ENCODE results near the gene CERS1.
"Not testable (repeated sequence)": the region's sequence is repeated elsewhere in the genome, so short reads cannot be mapped to it uniquely, and the experiment has no call there.

CERS1 gene

GRCh38 chr19:18903156-18904037 is 7.4 kb upstream of the CERS1 start:
- no peak for TF ChIP-seq CTCF (IDR thresholded peaks at IDR 0.05; ENCODE audit: borderline replicate concordance, control extremely low read depth, extremely low read depth, insufficient read depth, missing control alignments)
- in situ Hi-C loops (cut with MboI; ENCODE audit: low sequenced_read_pairs, unreplicated experiment), result no loop called here
- DNase-seq (ENCODE audit: low spot score), result no peak

- DNase-seq (ENCODE audit: low spot score); in situ Hi-C loops (cut with MboI; ENCODE audit: low sequenced_read_pairs, unreplicated experiment): not testable (repeated sequence)
Observed at GRCh38 chr19:18902519-18902918, 6.6 kb upstream of the CERS1 start.

GRCh38 chr19:18901491-18901890 is 5.5 kb upstream of the CERS1 start:
- TF ChIP-seq CTCF (IDR thresholded peaks at IDR 0.05; ENCODE audit: borderline replicate concordance, control extremely low read depth, extremely low read depth, insufficient read depth, missing control alignments), result no peak
- no peak for DNase-seq (ENCODE audit: low spot score)
- in situ Hi-C loops (cut with MboI; ENCODE audit: low sequenced_read_pairs, unreplicated experiment), result no loop called here

GRCh38 chr19:18900700-18901481 is 4.9 kb upstream of the CERS1 start:
- no peak for TF ChIP-seq CTCF (IDR thresholded peaks at IDR 0.05; ENCODE audit: borderline replicate concordance, control extremely low read depth, extremely low read depth, insufficient read depth, missing control alignments)
- no peak for DNase-seq (ENCODE audit: low spot score)
- in situ Hi-C loops (cut with MboI; ENCODE audit: low sequenced_read_pairs, unreplicated experiment), result no loop called here

- no peak for TF ChIP-seq CTCF (IDR thresholded peaks at IDR 0.05; ENCODE audit: borderline replicate concordance, control extremely low read depth, extremely low read depth, insufficient read depth, missing control alignments)
- DNase-seq (ENCODE audit: low spot score), result no peak
- in situ Hi-C loops (cut with MboI; ENCODE audit: low sequenced_read_pairs, unreplicated experiment), result no loop called here
Observed at GRCh38 chr19:18899624-18900560, 3.9 kb upstream of the CERS1 start.

- DNase-seq (ENCODE audit: low spot score), result no peak
- in situ Hi-C loops (cut with MboI; ENCODE audit: low sequenced_read_pairs, unreplicated experiment), result no loop called here
- no peak for TF ChIP-seq CTCF (IDR thresholded peaks at IDR 0.05; ENCODE audit: borderline replicate concordance, control extremely low read depth, extremely low read depth, insufficient read depth, missing control alignments)
Observed at GRCh38 chr19:18898607-18899408, 2.9 kb upstream of the CERS1 start.
